ENCODE data around the gene RINL. TPM values are rescaled to one million over a fixed set of nuclear protein-coding genes. Genes with fewer than 3 reads are reported as not detected.
"Not testable (repeated sequence)": the region's sequence is repeated elsewhere in the genome, so short reads cannot be mapped to it uniquely, and the experiment has no call there.

Gene RINL
- polyA plus RNA-seq, 3 donors from 2014 or later = 20.3 to 64.9 (median 47.3) TPM

DNA sequence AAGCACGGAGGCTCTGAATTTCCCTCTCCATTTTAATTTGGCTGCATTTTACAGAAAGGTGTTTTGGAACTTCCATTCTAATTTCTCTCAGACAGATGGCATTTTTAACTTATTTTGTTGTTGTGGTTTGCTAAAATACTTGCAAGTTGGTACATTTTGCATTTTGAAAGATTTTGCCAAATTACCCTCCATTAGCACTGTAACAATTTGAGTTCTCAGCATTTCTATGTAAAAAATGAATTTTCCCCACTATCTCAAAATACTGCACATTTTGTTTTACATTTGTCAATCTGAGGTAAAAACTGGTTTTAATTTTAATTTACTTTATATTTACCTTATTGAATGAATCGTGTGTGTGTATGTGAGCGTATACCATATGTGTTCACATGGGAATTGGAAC, 21.3 kb downstream of the RINL start:
- Mint-ChIP-seq H3K4me1 (peaks cover 27 to 34% of the 10 kb centered on the region in 2 donors), H3K9me3 (no peaks in the 10 kb centered on the region), H3K27ac (peak overlapping the region; percentile 88 to 98 (median 92)), H3K36me3 (no peaks in the 10 kb centered on the region), H3K4me3 (peak overlapping the region; percentile 21 to 78 (median 67)), H3K27me3 (ENCODE audit: low read depth in 3 of 3) (peaks cover 13 to 19% (median 18%) of the 10 kb centered on the region in 3 donors)
- no peak for DNase-seq

GRCh38 chr19:38855751-38856150, 22.3 kb downstream of the RINL start:
- peaks cover 22 to 30% (median 28%) of the 10 kb centered on the region in 3 donors for H3K27me3 Mint-ChIP-seq (ENCODE audit: low read depth in 3 of 3)
- H3K36me3 Mint-ChIP-seq, H3K9me3 Mint-ChIP-seq, DNase-seq, H3K27ac Mint-ChIP-seq: not testable (repeated sequence)
- peak overlapping the region in 1 of 5 donors; percentile 40 for H3K4me3 Mint-ChIP-seq
- peaks cover 37 to 44% of the 10 kb centered on the region in 2 donors for H3K4me1 Mint-ChIP-seq

GRCh38 chr19:38854961-38855360, 23.1 kb downstream of the RINL start:
- H3K9me3 Mint-ChIP-seq, H3K4me3 Mint-ChIP-seq: not testable (repeated sequence)
- peak overlapping the region in 1 of 6 donors; percentile 83 for H3K27ac Mint-ChIP-seq

DNA sequence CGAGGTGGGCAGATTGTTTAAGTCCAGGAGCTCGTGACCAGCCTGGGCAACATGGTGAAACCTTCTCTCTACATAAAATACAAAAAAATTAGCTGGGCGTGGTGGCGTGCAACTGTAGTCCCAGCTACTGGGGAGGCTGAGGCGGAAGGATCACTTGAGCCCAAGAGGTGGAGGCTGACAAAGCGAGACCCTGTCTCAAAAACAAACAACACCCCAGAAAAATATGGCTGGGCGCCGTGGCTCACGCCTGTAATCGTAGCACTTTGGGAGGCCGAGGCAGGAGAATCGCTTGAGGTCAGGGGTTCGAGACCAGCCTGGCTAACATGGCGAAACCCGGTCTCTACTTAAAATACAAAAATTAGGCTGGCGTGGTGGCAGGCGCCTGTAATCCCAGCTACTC, 24.9 kb downstream of the RINL start:
- Mint-ChIP-seq H3K9me3 (peaks cover 0 to 2% (median 0%) of the 10 kb centered on the region in 6 donors), H3K27me3 (ENCODE audit: low read depth in 3 of 3) (peaks cover 43 to 53% (median 53%) of the 10 kb centered on the region in 3 donors), H3K4me3 (peak overlapping the region; percentile 81 to 97 (median 90)), H3K36me3 (peaks cover 0 to 7% (median 3%) of the 10 kb centered on the region in 3 donors), H3K4me1 (peaks cover 50% of the 10 kb centered on the region in 2 donors), H3K27ac (peak overlapping the region; percentile 92 to 100 (median 98))
- DNase-seq = no peak

More at GRCh38 chr19:38854961-38855360, 23.1 kb downstream of the RINL start:
- peaks cover 40 to 47% of the 10 kb centered on the region in 2 donors for H3K4me1 Mint-ChIP-seq
- H3K27me3 Mint-ChIP-seq (ENCODE audit: low read depth in 3 of 3) = peaks cover 30 to 36% (median 36%) of the 10 kb centered on the region in 3 donors
- not testable (repeated sequence) for DNase-seq, H3K36me3 Mint-ChIP-seq

- Mint-ChIP-seq H3K4me3 (peak overlapping the region; percentile 81 to 97 (median 90)), H3K27ac (peak overlapping the region; percentile 92 to 100 (median 98)), H3K9me3 (peaks cover 0 to 2% (median 0%) of the 10 kb centered on the region in 6 donors), H3K4me1 (peaks cover 51 to 53% of the 10 kb centered on the region in 2 donors), H3K36me3 (peaks cover 0 to 10% (median 7%) of the 10 kb centered on the region in 3 donors), H3K27me3 (ENCODE audit: low read depth in 3 of 3) (peaks cover 38 to 56% (median 55%) of the 10 kb centered on the region in 3 donors)
- peak; percentile 88 to 89 (median 88) for DNase-seq
Observed at GRCh38 chr19:38852231-38853044, 25.6 kb downstream of the RINL start.

DNA sequence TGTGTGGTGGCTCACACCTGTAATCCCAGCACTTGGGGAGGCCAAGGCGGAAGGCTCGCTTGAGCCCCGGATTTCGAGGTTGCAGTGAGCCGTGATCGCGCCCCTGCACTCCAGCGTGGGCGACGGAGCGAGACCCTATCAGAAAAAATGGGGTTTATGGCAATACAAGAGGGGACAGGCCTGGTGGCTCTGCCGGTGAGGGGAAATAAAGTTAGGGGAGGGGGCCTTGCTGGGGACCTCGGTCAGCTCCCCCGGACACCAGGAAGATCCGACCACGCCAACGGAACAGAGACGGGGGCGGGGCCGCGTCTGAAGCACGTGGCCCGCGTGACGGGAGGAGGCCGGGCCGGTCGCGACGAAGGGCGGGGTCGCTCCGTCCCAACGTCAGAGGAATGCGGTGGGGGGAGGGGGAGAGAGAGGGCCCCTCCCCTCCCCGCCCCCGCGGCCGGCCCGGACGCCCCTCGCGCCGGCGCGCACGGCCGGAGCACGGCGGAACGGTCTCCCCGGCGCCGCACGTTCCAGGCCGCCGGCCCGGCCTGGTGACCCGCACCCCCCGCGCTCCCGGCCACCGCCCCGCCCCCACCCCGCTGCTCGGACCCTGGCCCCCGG, 26.3 kb downstream of the RINL start:
- Mint-ChIP-seq H3K4me3 (peak overlapping the region; percentile 88 to 98 (median 94)), H3K36me3 (peaks cover 3 to 17% (median 7%) of the 10 kb centered on the region in 3 donors), H3K4me1 (peaks cover 51 to 53% of the 10 kb centered on the region in 2 donors), H3K9me3 (peaks cover 0 to 2% (median 0%) of the 10 kb centered on the region in 6 donors), H3K27me3 (ENCODE audit: low read depth in 3 of 3) (peaks cover 36 to 54% (median 50%) of the 10 kb centered on the region in 3 donors), H3K27ac (peak overlapping the region; percentile 98 to 100 (median 100))
- peak; percentile 90 to 93 (median 93) for DNase-seq

DNA sequence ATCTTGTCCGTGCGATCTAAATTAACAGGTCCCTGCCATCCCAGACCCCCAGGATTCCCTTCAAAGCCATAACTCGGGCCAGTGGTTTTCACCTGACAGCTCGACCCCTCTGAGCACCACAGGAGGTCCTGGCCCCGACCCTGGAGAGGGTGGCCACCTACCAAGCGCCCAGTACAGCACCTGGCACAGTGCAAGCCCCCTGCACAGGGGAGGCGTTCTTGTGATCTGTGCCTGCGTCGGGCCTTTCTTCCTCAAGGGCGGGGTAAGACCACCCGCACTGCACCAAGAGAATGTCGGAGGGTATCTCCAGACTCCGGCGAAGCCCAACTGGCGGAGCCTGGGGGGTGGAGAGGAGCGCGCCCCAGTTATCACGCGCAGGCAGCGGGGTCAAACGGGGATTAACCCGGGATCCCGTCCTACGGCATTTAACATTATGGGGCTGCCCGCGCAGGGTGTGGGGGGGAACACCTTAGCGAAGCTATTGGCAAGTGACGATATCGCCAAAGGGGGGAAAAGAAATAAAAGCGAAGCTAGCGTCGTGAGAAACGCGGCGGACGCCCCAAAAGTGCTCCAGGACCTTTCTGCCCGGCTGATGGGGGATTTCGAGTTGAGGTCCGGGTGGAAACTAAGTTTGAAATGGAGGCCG, 27.0 kb downstream of the RINL start:
- H3K9me3 Mint-ChIP-seq = peaks cover 0 to 2% (median 0%) of the 10 kb centered on the region in 6 donors
- H3K4me3 Mint-ChIP-seq = peak overlapping the region; percentile 88 to 98 (median 94)
- peak overlapping the region; percentile 98 to 100 (median 100) for H3K27ac Mint-ChIP-seq
- peaks cover 5 to 21% (median 8%) of the 10 kb centered on the region in 3 donors for H3K36me3 Mint-ChIP-seq
- peaks cover 36 to 52% (median 50%) of the 10 kb centered on the region in 3 donors for H3K27me3 Mint-ChIP-seq (ENCODE audit: low read depth in 3 of 3)
- peaks cover 49 to 51% of the 10 kb centered on the region in 2 donors for H3K4me1 Mint-ChIP-seq
- peak; percentile 50 to 53 (median 52) for DNase-seq

DNA sequence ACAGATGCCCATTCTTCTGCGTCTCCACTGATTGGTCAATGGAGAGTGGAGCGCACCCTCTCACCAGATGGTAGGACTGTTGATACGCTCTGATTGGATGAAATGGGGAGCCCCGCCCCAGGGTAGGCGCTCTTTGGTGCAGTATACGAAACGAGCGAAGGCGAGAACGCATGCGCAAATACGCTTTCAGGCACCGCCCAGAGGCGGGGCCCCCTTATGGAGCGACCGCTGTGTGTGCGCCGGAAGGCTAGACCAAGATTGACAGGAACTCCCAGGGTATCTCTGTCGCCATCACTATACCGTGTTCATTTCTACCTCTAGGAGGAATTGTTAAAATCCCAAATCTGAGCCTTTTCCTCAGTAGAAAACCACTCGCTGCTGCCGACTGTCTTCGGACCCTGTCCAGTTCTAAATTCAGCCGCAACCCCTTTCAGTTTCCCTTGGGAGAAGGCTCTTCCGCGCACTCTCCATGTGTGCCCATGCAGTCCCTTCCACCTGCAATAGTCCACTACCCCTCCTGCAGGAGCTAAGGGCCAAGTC, 27.6 kb downstream of the RINL start:
- peak overlapping the region; percentile 88 to 98 (median 94) for H3K4me3 Mint-ChIP-seq
- peaks cover 55 to 56% of the 10 kb centered on the region in 2 donors for H3K4me1 Mint-ChIP-seq
- H3K27me3 Mint-ChIP-seq (ENCODE audit: low read depth in 3 of 3) = peaks cover 36 to 52% (median 50%) of the 10 kb centered on the region in 3 donors
- no peak for DNase-seq
- peaks cover 0 to 2% (median 0%) of the 10 kb centered on the region in 6 donors for H3K9me3 Mint-ChIP-seq
- peaks cover 11 to 27% (median 14%) of the 10 kb centered on the region in 3 donors for H3K36me3 Mint-ChIP-seq
- H3K27ac Mint-ChIP-seq = peak overlapping the region; percentile 98 to 100 (median 100)

GRCh38 chr19:38849860-38850435, 28.1 kb downstream of the RINL start, which contains the start of gene HNRNPL:
TSS of gene HNRNPL (minus strand) at chr19:38849986. CDS start at chr19:38849966, 20 bp downstream.
- peaks cover 57 to 62% of the 10 kb centered on the region in 2 donors for H3K4me1 Mint-ChIP-seq
- H3K9me3 Mint-ChIP-seq = peaks cover 0 to 2% (median 0%) of the 10 kb centered on the region in 6 donors
- peak; percentile 100 for DNase-seq
- peaks cover 14 to 33% (median 18%) of the 10 kb centered on the region in 3 donors for H3K36me3 Mint-ChIP-seq
- peak within 1 kb of the TSS; percentile 88 to 98 (median 94) for H3K4me3 Mint-ChIP-seq
- peaks cover 36 to 52% (median 50%) of the 10 kb centered on the region in 3 donors for H3K27me3 Mint-ChIP-seq (ENCODE audit: low read depth in 3 of 3)
- peak within 1 kb of the TSS; percentile 98 to 100 (median 100) for H3K27ac Mint-ChIP-seq

GRCh38 chr19:38849147-38849859, 28.8 kb downstream of the RINL start:
- H3K27me3 Mint-ChIP-seq (ENCODE audit: low read depth in 3 of 3) = peaks cover 37 to 52% (median 50%) of the 10 kb centered on the region in 3 donors
- peaks cover 61 to 67% of the 10 kb centered on the region in 2 donors for H3K4me1 Mint-ChIP-seq
- H3K4me3 Mint-ChIP-seq = peak overlapping the region; percentile 88 to 98 (median 94)
- H3K27ac Mint-ChIP-seq = peak overlapping the region; percentile 98 to 100 (median 100)
- peaks cover 17 to 38% (median 21%) of the 10 kb centered on the region in 3 donors for H3K36me3 Mint-ChIP-seq
- DNase-seq = peak; percentile 93 to 97 (median 97)
- peaks cover 0 to 2% (median 0%) of the 10 kb centered on the region in 6 donors for H3K9me3 Mint-ChIP-seq

DNA sequence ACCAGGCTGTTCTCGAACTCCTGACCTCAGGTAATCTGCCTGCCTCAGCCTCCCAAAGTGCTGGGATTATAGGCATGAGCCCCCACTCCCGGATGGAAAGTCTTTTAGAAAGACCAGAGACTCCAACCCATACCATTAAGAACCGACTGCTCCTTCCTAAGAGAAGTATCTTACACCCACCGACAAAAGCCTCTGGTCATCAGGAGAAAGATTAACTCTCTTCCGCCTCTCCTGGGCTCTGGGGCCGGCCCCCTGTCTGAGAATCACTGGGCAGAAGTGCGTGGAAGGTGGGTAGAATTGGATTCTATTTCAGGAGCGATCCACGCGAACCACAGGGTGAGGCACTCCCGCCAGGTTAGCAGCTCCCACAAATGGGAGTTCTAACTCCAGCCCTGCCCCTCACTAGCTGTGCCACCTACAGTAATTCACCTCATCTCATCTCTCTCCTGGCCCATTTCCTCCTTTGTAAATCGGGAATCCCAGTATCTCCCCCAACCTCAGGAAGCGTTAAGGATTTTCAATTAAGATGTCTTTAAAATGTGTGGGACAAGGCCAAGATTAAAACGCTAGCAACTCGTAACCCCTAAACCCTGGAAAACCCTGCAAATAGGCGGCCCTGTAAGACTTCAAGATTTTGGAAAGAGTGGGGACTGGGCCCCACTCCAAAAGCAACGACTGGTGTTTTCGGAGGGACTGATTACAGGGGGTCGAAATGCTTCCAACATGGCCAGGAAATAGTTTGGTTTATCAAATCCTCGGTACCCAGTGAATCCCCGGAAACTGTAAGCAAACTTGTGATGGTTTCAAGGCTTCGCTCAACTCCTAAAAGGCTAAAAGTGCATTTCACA, 29.6 kb downstream of the RINL start:
- Mint-ChIP-seq H3K36me3 (peaks cover 24 to 46% (median 27%) of the 10 kb centered on the region in 3 donors), H3K27ac (peak overlapping the region; percentile 90 to 100 (median 98))

More for the DNA sequence above, 29.6 kb downstream of the RINL start:
- Mint-ChIP-seq H3K4me3 (peak overlapping the region; percentile 88 to 98 (median 94)), H3K4me1 (peaks cover 67 to 75% of the 10 kb centered on the region in 2 donors), H3K9me3 (peaks cover 0 to 2% (median 0%) of the 10 kb centered on the region in 6 donors), H3K27me3 (ENCODE audit: low read depth in 3 of 3) (peaks cover 41 to 50% (median 50%) of the 10 kb centered on the region in 3 donors)
- no peak for DNase-seq

Data from immature natural killer cell (primary cell).